ENCODE results near the gene ZSCAN18. TPM values are rescaled to one million over a fixed set of nuclear protein-coding genes. Genes with fewer than 3 reads are reported as not detected.

Gene ZSCAN18
- total RNA-seq, 1 experiment from 2014 or later, result 0.12 TPM

DNA sequence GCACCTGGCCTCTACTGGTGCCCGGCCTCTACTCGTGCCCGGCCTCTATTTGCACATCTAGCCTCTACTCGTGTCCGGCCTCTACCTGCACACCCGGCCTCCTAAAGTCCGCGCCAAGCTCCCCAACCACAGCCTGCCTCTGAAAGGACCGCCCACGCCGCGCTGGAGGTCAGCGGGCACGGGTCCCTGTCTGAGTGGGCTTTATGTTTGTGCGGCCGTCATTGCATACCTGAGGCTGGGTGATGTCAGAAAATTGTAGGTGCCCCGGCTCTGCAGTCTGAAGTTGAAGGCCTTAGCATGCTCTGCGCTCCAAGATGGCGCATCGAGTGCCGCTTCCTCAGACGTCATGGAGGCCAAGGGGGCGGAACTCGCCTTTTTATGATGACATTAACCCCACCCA, 37.8 kb downstream of the ZSCAN18 start:
- POLR2A ChIA-PET, result no interaction called here
- RAD21 ChIA-PET (ENCODE audit: low non-redundant PET in 1 of 2, low total read pairs in 2 of 2, uncharacterized antibody in 2 of 2, unreplicated experiment in 2 of 2), result no interaction called here
- Histone ChIP-seq H3K4me3 (replicated peaks in 1 of 2; ENCODE audit: low read depth in 1 of 2, low read length in 2 of 2) (no peak overlapping the region), H2AFZ (ENCODE audit: low read depth, low read length, poor library complexity, severe bottlenecking) (no peak overlapping the region), H3K27me3 (ENCODE audit: insufficient read depth, low read length) (no peaks in the 10 kb centered on the region), H3K9me3 (ENCODE audit: control insufficient read depth in 1 of 2, insufficient read depth in 1 of 2, low read depth in 1 of 2, low read length in 2 of 2) (peaks cover 3 to 15% of the 10 kb centered on the region in 2 experiments; a peak in 2 of 4 replicates), H3K4me1 (ENCODE audit: control insufficient read depth in 1 of 2, insufficient read depth in 2 of 2, low read length in 2 of 2) (no peaks in the 10 kb centered on the region), H3K36me3 (ENCODE audit: control insufficient read depth in 1 of 2, insufficient read depth in 2 of 2, low read length in 2 of 2) (no peaks in the 10 kb centered on the region), H4K20me1 (ENCODE audit: insufficient read depth) (no peaks in the 10 kb centered on the region), H3K9ac (ENCODE audit: low read length) (no peak overlapping the region), H3K79me2 (ENCODE audit: insufficient read depth, low read length) (no peaks in the 10 kb centered on the region), H3K4me2 (ENCODE audit: low read length) (no peak overlapping the region), H3K27ac (ENCODE audit: low read depth, low read length) (no peak overlapping the region), H3K9me2 (ENCODE audit: insufficient read depth) (no peaks in the 10 kb centered on the region)
- DNase-seq (ENCODE audit: low read depth, low spot score), result no peak
- no peak for ATAC-seq
- BruUV-seq (replicated peaks), result no TSS peak
- CTCF ChIA-PET, result no interaction called here
- no peak for TF ChIP-seq EZH2phosphoT487 (IDR thresholded peaks at IDR 0.05; ENCODE audit: borderline replicate concordance)
- no peak for TF ChIP-seq JUND (IDR thresholded peaks at IDR 0.05)
- no peak for TF ChIP-seq CBX3 (IDR thresholded peaks at IDR 0.05; ENCODE audit: low read depth)
- no peak for TF ChIP-seq ELF1 (IDR thresholded peaks at IDR 0.05; ENCODE audit: borderline replicate concordance, low read depth)
- TF ChIP-seq, protein P1, sequence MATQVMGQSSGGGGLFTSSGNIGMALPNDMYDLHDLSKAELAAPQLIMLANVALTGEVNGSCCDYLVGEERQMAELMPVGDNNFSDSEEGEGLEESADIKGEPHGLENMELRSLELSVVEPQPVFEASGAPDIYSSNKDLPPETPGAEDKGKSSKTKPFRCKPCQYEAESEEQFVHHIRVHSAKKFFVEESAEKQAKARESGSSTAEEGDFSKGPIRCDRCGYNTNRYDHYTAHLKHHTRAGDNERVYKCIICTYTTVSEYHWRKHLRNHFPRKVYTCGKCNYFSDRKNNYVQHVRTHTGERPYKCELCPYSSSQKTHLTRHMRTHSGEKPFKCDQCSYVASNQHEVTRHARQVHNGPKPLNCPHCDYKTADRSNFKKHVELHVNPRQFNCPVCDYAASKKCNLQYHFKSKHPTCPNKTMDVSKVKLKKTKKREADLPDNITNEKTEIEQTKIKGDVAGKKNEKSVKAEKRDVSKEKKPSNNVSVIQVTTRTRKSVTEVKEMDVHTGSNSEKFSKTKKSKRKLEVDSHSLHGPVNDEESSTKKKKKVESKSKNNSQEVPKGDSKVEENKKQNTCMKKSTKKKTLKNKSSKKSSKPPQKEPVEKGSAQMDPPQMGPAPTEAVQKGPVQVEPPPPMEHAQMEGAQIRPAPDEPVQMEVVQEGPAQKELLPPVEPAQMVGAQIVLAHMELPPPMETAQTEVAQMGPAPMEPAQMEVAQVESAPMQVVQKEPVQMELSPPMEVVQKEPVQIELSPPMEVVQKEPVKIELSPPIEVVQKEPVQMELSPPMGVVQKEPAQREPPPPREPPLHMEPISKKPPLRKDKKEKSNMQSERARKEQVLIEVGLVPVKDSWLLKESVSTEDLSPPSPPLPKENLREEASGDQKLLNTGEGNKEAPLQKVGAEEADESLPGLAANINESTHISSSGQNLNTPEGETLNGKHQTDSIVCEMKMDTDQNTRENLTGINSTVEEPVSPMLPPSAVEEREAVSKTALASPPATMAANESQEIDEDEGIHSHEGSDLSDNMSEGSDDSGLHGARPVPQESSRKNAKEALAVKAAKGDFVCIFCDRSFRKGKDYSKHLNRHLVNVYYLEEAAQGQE (IDR thresholded peaks at IDR 0.05; ENCODE audit: low read depth), result no peak
- TF ChIP-seq TCF7L2 (IDR thresholded peaks at IDR 0.05; ENCODE audit: borderline replicate concordance, extremely low read depth, insufficient read depth, insufficient read length), result no peak
- TF ChIP-seq SP1 (IDR thresholded peaks at IDR 0.05; ENCODE audit: low read depth), result no peak
- TF ChIP-seq YY1 (IDR thresholded peaks at IDR 0.05; ENCODE audit: extremely low read depth, insufficient replicate concordance, low read depth, low read length), result no peak
- TF ChIP-seq RAD21 (IDR thresholded peaks at IDR 0.05; ENCODE audit: low read depth), result no peak
- TF ChIP-seq EZH2 (IDR thresholded peaks at IDR 0.05), result no peak
- TF ChIP-seq ZNF274 (IDR thresholded peaks at IDR 0.05; ENCODE audit: low read depth, low read length), result no peak
- TF ChIP-seq ZFX (IDR thresholded peaks at IDR 0.05), result no peak
- no peak for TF ChIP-seq FOSL1 (IDR thresholded peaks at IDR 0.05; ENCODE audit: low read depth)
- no peak for TF ChIP-seq SIN3A (IDR thresholded peaks at IDR 0.05; ENCODE audit: low read depth)
- intact Hi-C loops (cut with micrococcal nuclease), result no loop called here

All from HCT116 (cell line).